GM15510 (cell line): ENCODE data around the gene HECTD1.

Experiments used
- POLR2A ChIP-seq: IDR thresholded peaks from 3 replicates; pipeline ENCODE4 v1.6.1; 2011; ENCODE audit warnings: borderline replicate concordance; ENCODE audit not compliant: insufficient read length; ENCODE audit errors: extremely low read depth

Gene HECTD1

GRCh38 chr14:31060253-31060875, 147.2 kb downstream of the HECTD1 start:
- TF ChIP-seq POLR2A, result no peak

GRCh38 chr14:31059152-31059924, 148.3 kb downstream of the HECTD1 start:
- no peak for TF ChIP-seq POLR2A

- TF ChIP-seq POLR2A, result no peak
Measured at GRCh38 chr14:31057701-31058364, 149.8 kb downstream of the HECTD1 start.

- no peak for TF ChIP-seq POLR2A
Measured at GRCh38 chr14:31057035-31057434, 150.6 kb downstream of the HECTD1 start.

- no peak for TF ChIP-seq POLR2A
Measured at GRCh38 chr14:31051511-31051910, 156.1 kb downstream of the HECTD1 start.

GRCh38 chr14:31051023-31051422, 156.6 kb downstream of the HECTD1 start:
- TF ChIP-seq POLR2A, result no peak
